GM21367 (cell line): Measurements from ENCODE around the gene THSD4.
"Not testable (repeated sequence)": the region's sequence is repeated elsewhere in the genome, so short reads cannot be mapped to it uniquely, and the experiment has no call there.

Experiments used
- ATAC-seq: cut with Tn5 transposase; IDR thresholded peaks from one replicate; pipeline ENCODE4 v1.9.1; 2021; ENCODE audit not compliant: unreplicated experiment

THSD4 gene

DNA sequence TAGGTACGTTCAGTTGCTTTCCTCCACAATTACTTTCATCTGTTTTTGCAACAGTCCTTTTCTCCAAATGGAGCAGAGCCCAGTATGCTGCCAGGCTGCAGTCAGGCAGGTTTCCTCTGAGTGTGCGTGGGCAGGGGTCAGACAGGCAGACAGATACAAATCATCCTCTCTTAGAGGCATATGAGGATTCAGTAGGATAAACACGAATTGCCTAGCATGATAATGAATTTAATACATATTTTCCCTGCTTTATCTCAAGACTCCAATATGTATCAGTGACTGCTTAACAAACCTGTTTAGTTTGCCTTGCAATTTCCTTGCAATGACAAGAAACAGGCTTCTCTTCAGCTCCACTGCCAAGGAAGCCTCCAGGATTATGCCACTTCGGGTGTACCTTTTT, 554.4 kb downstream of the THSD4 start:
- no peak for ATAC-seq

GRCh38 chr15:71670222-71670621, 555.0 kb downstream of the THSD4 start:
- ATAC-seq, result not testable (repeated sequence)

GRCh38 chr15:71674354-71674753, 559.1 kb downstream of the THSD4 start:
- no peak for ATAC-seq

DNA sequence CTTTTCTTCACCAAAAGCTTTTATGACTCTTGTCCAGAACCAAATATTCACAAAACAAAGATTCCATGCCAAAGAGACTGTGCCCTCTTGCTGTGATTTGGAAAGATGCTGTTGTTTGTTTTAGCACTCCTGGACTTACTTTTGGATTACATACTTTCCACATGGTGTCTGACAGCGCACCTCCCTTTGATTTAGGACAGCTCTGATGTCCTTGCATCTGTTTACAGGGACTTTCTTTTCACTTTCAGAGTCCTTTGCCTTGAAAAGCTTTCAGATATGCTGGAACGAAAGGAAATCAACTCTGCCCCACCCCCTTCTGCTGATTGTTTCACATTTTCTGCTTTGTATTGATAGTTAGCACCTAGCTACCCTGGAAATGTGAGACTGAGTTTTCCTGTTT, 562.1 kb downstream of the THSD4 start:
- no peak for ATAC-seq

DNA sequence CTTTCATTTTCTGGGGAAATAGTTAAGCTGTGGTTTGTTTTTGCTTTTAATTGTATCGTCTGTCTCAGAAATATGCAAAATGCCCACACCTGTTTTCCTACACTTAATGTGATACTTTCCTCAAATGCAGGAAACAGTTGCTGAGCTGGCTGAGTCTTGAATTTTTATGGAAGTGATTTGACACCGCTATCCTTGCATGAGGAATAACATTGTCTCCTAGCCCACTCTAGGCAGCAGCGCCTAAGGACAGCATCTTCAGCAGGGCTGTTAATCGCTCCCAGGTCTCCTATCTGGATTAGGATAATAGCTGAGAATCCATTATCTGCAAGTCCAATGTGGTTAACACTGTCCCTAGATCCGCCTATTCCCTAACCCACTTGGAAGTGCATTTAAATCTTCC, 562.5 kb downstream of the THSD4 start:
- no peak for ATAC-seq

GRCh38 chr15:71678191-71678590, 562.9 kb downstream of the THSD4 start:
- ATAC-seq, result no peak

- ATAC-seq, result no peak
These were observed 563.3 kb downstream of the THSD4 start for GRCh38 chr15:71678605-71679004.

DNA sequence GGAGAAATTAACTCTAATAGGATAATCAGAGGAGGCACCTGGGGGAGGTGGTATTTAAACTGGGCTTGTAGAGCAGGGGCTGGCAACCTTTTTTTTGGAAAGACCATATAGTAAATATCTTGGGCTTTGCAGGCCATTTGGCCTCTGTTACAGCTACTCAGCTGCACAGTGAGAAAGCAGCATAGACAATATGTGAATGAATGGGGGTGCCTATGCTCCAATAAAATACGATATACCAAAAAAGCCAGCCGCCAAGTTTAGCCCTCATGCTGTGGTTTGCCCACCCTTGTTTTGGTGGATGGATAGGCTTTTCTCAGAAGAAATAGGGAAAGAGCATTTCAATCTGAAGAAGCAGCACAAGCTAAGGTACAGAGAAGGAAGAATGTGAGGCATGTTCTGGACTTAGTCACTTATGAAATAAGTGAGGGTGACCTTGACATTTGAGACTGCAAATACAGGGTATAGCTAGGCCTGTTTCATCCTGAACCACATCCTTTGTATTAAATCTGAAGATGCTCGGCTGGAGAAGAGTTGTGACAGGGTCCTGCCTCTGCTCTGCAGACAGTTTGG, 564.0 kb downstream of the THSD4 start:
- no peak for ATAC-seq

GRCh38 chr15:71679793-71680353, 564.6 kb downstream of the THSD4 start:
- no peak for ATAC-seq

- ATAC-seq, result no peak
These were observed 566.7 kb downstream of the THSD4 start for GRCh38 chr15:71682001-71682400.

DNA sequence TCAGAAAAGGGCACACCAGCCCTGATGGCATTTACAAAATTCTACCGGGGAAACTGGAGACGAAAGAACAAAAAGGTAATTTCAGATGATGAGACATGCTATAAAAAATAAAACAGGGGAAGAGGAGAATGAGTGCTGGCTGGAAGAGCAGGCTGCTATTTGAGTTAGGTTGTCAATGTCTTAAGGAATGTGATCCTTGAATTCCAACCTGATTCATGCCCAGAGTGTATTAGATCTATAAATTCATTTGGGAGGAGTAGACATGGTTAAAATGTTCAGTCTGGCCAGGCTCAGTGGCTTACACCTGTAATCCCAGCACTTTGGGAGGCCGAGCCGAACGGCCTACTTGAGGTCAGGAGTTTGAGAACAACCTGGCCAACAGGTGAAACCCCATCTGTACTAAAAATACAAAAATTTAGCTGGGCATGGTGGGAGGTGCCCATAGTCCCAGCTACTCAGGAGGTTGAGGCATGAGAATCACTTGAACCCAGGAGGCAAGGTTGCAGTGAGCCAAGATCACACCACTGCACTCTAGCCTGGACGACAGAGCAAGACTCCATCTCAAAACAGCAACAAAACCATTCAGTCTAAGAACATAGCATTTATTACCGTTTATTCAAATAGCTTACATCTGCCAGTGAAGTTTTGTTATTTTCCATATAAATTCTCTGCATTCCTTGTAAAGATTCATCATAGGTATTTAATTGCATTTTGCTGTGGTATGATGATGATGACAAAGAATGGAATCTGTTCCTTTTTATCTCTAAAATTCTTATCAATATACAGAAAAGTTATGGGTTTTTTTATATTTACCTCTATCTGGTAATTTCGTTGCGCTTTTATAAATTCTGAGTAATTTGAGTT, 568.4 kb downstream of the THSD4 start:
- no peak for ATAC-seq

GRCh38 chr15:71685420-71685993, 570.2 kb downstream of the THSD4 start:
- no peak for ATAC-seq

DNA sequence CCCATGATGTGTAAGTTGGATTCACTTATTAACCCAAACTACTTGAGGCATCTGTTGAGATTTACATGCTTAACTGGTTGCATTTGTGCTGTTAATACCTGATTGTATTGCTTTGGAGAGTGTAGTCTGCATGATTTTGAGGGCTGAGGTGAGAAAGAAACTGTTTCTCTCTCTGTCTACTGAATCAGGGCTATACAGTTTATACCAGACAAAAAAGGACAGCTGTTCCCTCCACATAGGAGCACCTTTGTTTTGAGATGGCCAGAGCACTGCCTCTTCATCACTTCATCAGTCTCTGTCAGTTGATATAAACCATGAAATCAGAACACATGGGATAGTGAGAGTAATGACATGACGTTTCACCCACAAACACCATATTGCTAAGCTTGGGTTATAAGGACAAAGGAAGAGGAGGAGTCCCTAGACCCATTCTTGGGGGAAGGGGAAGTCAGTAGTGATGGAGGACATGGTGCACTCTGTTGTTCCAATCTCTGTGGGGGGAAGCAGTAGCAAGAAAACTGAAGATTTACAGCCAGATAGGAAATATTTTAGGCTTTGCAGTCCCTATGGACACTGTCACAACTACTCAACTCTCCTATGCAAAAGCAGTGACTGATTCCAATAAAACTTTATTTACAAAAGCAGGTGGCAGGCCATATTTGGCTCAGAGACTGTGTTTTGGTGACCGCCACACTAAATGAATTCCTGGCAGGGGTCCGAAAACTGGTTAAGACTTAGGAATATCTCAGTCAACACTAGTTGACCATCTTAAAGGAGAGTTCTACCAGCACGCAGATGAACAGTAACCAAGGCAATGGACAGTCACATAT, 571.2 kb downstream of the THSD4 start:
- no peak for ATAC-seq

GRCh38 chr15:71687902-71688508, 572.7 kb downstream of the THSD4 start:
- ATAC-seq, result no peak

DNA sequence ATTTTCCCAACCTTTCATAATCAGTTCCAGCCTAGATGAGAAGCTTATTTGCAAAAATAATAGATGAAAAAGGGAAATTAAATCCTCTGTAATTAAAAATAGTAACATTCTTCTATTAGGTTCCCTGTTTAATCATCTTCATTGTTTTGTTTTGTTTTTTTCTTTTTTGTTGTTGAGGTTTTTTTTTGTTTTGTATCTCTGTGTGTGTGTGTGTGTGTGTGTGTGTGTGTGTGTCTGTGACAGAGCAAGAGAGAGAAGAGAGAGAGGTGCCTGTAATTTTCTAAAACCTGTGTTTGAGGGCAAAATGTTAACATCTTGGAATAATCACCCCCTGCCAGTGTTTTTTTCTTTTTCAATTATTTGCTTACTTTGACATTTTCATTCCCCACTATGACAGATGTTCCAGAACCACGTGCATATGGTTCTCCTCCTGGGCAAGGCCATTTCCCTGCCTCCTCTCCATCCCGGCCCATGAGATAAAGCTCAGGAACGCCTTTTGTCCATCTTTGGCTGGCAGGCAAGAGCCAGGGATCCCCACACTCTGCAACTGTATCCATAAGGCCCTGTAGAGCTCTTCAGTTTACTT, 573.3 kb downstream of the THSD4 start:
- no peak for ATAC-seq

DNA sequence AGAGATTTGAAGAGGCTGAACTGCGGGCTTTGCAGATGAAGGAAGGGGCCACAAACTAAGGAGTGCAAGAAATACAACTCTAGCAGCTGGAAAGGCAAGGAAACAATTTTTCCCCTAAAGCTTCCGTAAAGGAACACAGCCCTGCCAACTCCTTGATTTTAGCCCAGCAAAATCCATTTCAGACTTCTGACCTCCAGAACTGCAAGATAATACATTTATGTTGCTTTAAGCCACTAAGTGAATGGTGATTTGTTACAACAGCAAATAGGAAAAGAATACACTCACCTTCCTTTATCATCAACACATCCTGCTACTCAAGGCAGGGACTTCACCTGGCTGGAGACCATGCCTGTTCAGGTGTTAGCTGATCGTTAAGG, 575.8 kb downstream of the THSD4 start:
- no peak for ATAC-seq

- ATAC-seq, result no peak
These were observed 576.5 kb downstream of the THSD4 start for GRCh38 chr15:71691458-71692417.

DNA sequence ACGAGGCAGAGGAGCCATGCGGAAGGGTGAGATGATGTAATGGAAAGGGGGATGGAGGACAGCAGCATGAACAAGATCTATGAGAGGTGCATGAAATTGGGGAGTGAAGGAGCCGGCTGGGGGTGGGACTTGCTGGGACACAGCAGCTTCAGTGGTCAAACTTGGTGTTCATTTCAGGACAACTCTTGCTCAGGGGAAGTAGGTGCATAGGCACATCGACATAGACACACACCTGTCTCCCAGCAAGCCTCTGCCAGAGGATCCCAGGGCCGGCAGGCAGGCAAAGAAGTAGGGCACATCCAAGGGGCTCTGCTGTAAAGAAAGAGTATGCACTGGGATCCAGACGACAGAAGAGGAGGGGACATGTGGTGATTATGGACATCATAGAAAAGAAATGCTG, 582.0 kb downstream of the THSD4 start:
- ATAC-seq, result no peak

DNA sequence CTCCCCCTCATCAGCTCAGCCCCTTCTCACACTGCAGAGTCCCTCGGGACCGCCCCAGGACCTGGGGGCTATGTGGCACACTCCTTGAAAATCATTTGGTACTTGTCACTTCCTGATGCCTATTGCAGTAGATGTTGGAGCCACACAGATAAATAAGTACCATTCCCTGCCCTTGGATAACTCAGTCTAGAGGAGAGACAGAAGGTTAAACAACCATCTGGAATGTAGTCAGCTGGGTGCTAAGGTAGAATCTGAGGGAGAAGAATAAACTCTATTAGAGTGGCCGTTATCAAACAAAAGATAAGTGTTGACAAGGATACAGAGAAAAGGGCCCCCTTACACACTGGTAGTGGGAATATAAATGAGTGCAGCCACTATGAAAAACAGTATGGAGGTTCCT, 582.8 kb downstream of the THSD4 start:
- ATAC-seq, result no peak
